Effector memory CD8-positive, alpha-beta T cell (primary cell): Measurements from ENCODE around the gene C16orf92.

Experiments used
- ATAC-seq: fragments of 150-1000 bp; cut with Tn5 transposase; replicated peaks from 2 replicates; pipeline ENCODE4 v1.10.0; 2021; ENCODE audit warnings: mild to moderate bottlenecking, moderate library complexity
- DNase-seq, 3 experiments: peaks; one replicate each; pipeline ENCODE4 v3.0.0; 2021
- H3K27ac Mint-ChIP-seq, 2 donors: one replicate each; pipeline ENCODE4 v1.8.0; 2022; ENCODE audit warnings: mild to moderate bottlenecking in 2 of 2, mixed read lengths in 2 of 2, moderate library complexity in 2 of 2
- H3K27me3 Mint-ChIP-seq, 2 donors: one replicate each; pipeline ENCODE4 v1.8.0; 2022; ENCODE audit warnings: mixed read lengths in 2 of 2
- H3K36me3 Mint-ChIP-seq: one replicate; pipeline ENCODE4 v1.8.0; 2022; ENCODE audit warnings: mild to moderate bottlenecking, moderate library complexity, mixed read lengths; ENCODE audit not compliant: insufficient read depth
- H3K4me1 Mint-ChIP-seq, 2 donors: one replicate each; pipeline ENCODE4 v1.8.0; 2022; ENCODE audit warnings: low read depth in 2 of 2, mixed read lengths in 2 of 2
- H3K4me3 Mint-ChIP-seq, 2 donors: one replicate each; pipeline ENCODE4 v1.8.0; 2022; ENCODE audit warnings: mild to moderate bottlenecking in 2 of 2, mixed read lengths in 2 of 2, moderate library complexity in 2 of 2
- H3K9me3 Mint-ChIP-seq, 2 donors: one replicate each; pipeline ENCODE4 v1.8.0; 2022; ENCODE audit warnings: mixed read lengths in 2 of 2

C16orf92 gene

DNA sequence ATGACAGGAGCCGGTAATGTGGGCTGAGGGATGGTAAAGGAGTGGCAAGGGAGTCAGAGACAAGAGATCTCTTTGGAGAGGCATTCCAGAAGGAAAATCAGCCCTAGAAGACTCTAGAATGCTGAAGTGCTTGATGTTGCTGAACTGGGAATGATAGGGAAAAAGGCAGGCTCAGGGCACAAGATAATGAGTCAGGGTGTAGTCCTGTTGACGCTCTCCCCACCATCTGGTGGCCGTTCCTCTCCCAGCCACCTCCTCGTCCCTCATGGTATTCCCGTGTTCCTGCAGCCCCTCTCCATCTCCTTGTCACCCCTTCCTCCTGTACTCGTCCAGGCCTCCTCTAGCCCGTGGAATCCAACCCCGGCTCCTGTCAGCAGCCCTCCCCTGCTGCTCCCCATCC is 31.5 kb downstream of the C16orf92 start:
- H3K27me3 Mint-ChIP-seq: no peaks in the 10 kb centered on the region
- peak overlapping the region; percentile 2 to 42 for H3K4me3 Mint-ChIP-seq
- H3K36me3 Mint-ChIP-seq: peaks cover 22% of the 10 kb centered on the region

DNA sequence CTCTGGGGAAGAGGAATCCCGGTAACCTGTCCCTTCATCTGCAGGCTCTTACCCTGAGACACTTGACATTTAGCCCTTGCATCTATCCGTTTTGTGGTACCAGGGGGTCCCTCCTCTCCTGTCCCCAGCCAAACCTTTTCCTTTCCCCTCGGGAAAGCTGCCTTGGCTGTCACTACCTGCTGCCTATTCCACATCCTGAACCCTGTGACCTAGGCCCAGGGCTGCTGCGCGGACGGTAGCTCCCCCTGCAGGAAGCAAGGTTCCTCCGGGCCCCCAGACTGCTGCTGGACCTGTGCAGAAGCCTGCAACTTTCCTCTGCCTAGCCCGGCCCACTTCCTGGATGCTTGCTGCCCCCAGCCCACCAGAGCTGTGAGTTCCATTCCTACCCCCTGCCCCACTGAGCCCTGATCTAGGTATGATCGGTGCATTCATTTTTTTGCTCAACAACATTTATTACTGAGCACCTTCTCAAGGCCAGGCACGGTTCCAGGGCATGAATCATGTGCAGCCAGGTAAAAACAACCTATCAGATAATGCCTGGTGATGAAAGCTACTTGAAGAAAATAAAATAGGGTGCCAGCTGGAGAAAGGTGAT is 32.1 kb downstream of the C16orf92 start:
- H3K9me3 Mint-ChIP-seq: no peaks in the 10 kb centered on the region
- peak in 1 of 3 experiments; percentile 35 for DNase-seq

More for the DNA sequence above, 31.5 kb downstream of the C16orf92 start:
- ATAC-seq (no peak), DNase-seq (no peak)
- Mint-ChIP-seq H3K9me3 (no peaks in the 10 kb centered on the region), H3K27ac (peak overlapping the region in 1 of 2 donors; percentile 79), H3K4me1 (peaks cover 11 to 14% of the 10 kb centered on the region in 2 donors)

DNA sequence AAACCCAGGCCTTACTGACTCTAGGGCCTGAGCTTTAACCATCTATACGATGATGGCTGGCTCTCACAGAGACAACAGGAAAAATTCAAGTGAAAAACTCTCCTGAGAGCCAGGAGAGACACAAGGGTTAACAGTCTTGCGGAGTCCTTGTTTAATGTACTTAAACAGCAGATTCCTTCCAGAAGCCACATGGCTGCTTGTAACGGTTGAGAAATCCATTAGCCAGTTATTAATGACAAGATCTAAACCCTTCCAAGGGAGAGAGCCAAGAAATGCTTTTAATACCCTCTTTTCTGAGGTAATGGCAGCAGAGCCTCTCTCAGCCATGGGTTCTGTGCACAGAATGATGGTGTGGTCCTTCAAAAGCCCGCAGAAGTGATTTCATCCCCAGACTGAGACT is 37.3 kb downstream of the C16orf92 start:
- Mint-ChIP-seq H3K4me3 (no peak overlapping the region), H3K27ac (peak overlapping the region in 1 of 2 donors; percentile 32), H3K36me3 (peaks cover 15% of the 10 kb centered on the region), H3K4me1 (peaks cover 10% of the 10 kb centered on the region in 2 donors), H3K27me3 (no peaks in the 10 kb centered on the region), H3K9me3 (no peaks in the 10 kb centered on the region)
- no peak for DNase-seq
- ATAC-seq: no peak

More for the DNA sequence above, 32.1 kb downstream of the C16orf92 start:
- Mint-ChIP-seq H3K4me3 (peak overlapping the region; percentile 2 to 42), H3K4me1 (peaks cover 11 to 14% of the 10 kb centered on the region in 2 donors), H3K36me3 (peaks cover 22% of the 10 kb centered on the region), H3K27me3 (no peaks in the 10 kb centered on the region), H3K27ac (peak overlapping the region in 1 of 2 donors; percentile 79)
- peak; percentile 61 for ATAC-seq

DNA sequence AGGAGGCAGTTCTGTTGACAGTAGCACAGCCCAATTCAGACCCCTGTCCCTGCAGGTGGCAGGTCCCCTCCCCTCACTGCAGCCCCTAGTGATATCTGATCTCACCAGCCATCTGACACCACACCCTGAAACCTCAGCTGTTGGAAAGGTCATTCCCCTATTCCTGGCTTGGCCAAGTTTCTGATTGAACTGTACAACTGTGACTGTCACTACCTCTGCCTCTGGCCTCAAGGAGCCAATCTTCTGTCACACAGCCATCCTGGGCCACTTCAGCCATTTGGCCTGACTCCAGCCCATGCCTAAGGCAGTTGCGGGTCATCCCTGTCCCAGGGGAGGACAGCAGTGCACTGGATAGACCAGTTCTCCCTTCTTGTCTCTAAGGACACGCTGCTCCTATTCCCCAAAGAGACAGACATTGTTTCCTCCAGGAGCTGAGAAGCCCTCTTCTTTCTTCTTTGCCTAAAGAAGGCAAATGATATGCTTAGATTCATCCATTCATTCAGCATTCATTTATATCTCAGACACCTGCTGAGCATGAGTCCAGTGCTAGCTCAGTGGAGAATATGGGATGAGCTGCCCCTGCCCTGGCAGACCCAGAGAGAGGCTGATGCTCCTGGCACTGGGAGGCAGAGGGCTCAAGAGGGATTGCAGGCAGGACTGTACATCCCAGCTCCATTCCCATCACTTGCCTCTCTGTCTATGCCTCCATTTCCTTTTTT is 38.0 kb downstream of the C16orf92 start:
- Mint-ChIP-seq H3K36me3 (peaks cover 21% of the 10 kb centered on the region), H3K27ac (peak overlapping the region in 1 of 2 donors; percentile 32), H3K9me3 (no peaks in the 10 kb centered on the region), H3K4me1 (peaks cover 10 to 11% of the 10 kb centered on the region in 2 donors), H3K27me3 (no peaks in the 10 kb centered on the region), H3K4me3 (no peak overlapping the region)
- ATAC-seq: no peak
- no peak for DNase-seq

DNA sequence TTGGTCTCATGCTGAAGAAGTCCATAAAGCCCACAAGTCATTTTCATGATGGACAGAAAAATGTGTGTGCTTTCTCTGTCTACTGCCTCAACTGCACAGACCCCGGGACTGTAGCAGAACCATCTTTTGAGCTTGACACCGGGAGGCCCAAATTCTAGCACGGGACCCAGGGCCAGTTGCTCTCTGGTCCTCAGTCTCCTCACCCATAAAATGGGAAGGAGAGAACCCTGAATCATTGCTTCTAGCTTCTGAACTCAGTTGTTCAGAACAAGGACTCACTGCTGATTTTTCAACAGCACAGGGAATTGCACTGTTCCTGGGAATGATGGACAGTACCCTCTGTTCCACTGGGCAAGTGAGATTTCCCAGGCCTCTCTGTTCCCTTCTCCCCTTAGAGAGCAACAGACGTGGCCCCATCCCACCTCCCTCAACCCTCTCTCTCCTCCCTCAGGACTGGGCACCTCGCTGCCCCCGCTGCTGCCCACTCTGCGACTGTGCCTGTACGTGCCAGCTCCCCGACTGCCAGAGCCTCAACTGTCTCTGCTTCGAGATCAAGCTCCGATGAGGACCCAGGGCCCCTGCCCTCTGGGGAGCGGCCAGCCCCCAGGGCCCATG is 40.4 kb downstream of the C16orf92 start:
- Mint-ChIP-seq H3K9me3 (no peaks in the 10 kb centered on the region), H3K36me3 (peaks cover 43% of the 10 kb centered on the region), H3K4me3 (peak overlapping the region; percentile 94 to 96), H3K27me3 (no peaks in the 10 kb centered on the region), H3K4me1 (peaks cover 24 to 25% of the 10 kb centered on the region in 2 donors), H3K27ac (peak overlapping the region; percentile 95 to 97)
- ATAC-seq: no peak
- DNase-seq: no peak

DNA sequence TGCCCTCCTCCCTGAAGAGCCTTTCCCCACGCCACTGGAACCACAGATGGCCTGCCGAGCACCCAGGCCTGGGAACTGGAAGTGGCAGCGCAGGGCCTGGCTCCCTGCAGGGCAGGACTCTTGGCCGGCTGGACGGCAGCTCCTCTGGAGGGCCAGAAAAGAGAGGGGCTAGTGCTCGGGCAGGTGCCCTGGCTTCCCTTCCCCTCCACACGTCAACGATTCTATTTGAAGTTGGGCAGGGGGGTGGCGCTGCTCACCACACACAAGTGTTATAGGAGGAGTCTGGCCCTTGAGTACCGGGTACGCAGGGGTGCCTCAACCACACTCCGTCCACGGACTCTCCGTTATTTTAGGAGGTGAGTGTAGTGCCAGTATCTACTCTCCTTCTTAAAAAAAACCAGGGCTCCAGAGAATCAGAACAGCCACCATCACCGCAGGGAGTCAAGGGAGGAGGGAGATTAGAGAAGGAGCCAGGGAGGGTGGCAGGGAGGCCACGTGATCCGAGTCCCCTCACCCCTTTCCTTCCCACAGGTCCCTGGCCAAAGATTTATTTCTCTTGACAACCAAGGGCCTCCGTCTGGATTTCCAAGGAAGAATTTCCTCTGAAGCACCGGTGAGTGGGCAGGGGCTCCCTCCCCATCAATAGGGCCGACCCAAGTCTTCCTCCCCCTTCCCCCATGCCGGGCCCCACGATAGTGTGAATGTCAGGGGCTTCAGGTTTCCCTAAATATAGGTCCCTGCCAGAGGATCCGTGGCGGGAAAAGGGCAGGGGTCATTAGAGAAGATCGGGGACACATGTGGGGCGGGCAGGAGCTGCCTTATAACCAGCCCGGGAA is 41.1 kb downstream of the C16orf92 start:
- H3K36me3 Mint-ChIP-seq: peaks cover 51% of the 10 kb centered on the region
- no peaks in the 10 kb centered on the region for H3K9me3 Mint-ChIP-seq
- peak overlapping the region; percentile 94 to 96 for H3K4me3 Mint-ChIP-seq
- H3K4me1 Mint-ChIP-seq: peaks cover 29 to 30% of the 10 kb centered on the region in 2 donors
- H3K27ac Mint-ChIP-seq: peak overlapping the region; percentile 95 to 97
- no peaks in the 10 kb centered on the region for H3K27me3 Mint-ChIP-seq
- DNase-seq (peak; percentile 40 to 52 (median 44)), ATAC-seq (peak; percentile 6)

DNA sequence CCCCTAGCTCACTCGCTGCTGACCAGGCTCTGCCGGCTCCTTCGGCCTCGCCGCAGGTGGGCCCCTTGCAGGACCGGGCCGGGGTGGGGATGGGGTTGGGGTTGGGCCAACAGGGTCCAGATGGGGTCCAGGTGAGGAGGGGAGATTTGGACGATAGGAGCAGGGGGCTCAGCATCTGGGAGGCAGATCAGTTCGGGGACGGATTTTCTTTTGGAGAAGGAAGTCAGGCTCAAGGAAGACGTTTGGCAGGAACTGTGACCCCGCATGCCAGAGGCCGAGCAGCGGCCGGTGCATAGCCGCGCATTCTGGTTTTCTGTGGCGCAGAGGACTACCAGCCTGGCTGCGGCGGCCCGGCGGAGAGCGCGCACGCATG is 41.7 kb downstream of the C16orf92 start:
- DNase-seq: no peak
- Mint-ChIP-seq H3K4me3 (peak overlapping the region; percentile 94 to 96), H3K36me3 (peaks cover 57% of the 10 kb centered on the region), H3K4me1 (peaks cover 33% of the 10 kb centered on the region in 2 donors), H3K27ac (peak overlapping the region; percentile 95 to 97), H3K9me3 (no peaks in the 10 kb centered on the region), H3K27me3 (no peaks in the 10 kb centered on the region)
- ATAC-seq: no peak

DNA sequence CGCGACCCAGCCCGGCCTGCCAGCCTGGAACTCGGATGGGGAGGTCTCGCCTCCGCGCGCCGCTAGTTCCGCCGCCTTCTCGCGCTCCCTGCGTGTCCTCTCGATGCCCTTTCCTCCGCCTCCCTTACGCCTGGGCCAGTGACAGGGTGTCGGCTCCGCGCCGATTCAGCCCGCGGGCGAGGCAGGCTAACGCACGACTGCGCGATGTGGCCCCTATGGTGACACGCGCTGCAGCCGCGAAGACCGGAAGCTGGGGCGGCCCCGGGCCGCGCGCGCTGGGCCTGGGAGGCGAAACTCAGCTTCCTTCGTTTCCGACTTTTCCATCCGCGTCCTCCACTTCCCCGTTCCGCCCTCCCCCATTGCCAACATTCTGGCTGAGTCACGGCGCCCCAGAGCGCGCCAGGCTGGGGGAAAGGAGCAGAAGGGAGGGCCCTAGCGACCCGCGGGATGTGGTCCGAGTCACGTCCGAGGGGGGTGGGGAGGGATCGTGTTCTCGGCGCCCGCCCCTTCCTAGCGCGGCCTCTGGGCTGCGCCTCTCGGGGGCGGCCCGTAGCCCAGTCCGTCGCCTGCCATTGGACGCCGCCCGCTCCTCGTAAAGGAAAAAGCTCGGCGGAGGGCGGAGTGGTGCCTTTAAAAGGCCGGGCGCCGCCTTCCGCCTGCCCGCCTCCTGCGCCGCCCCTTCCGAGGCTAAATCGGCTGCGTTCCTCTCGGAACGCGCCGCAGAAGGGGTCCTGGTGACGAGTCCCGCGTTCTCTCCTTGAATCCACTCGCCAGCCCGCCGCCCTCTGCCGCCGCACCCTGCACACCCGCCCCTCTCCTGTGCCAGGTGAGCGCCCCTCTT is 42.3 kb downstream of the C16orf92 start, which contains the start of gene ALDOA:
Gene ALDOA (plus strand): TSS at position 659 of the 841 bp plus-strand sequence. CDS start 1,138 bp downstream, outside the sequence.
- peak; percentile 90 to 93 (median 91) for DNase-seq
- H3K36me3 Mint-ChIP-seq: peaks cover 63% of the 10 kb centered on the region
- H3K4me3 Mint-ChIP-seq: peak within 1 kb of the TSS; percentile 94 to 96

DNA sequence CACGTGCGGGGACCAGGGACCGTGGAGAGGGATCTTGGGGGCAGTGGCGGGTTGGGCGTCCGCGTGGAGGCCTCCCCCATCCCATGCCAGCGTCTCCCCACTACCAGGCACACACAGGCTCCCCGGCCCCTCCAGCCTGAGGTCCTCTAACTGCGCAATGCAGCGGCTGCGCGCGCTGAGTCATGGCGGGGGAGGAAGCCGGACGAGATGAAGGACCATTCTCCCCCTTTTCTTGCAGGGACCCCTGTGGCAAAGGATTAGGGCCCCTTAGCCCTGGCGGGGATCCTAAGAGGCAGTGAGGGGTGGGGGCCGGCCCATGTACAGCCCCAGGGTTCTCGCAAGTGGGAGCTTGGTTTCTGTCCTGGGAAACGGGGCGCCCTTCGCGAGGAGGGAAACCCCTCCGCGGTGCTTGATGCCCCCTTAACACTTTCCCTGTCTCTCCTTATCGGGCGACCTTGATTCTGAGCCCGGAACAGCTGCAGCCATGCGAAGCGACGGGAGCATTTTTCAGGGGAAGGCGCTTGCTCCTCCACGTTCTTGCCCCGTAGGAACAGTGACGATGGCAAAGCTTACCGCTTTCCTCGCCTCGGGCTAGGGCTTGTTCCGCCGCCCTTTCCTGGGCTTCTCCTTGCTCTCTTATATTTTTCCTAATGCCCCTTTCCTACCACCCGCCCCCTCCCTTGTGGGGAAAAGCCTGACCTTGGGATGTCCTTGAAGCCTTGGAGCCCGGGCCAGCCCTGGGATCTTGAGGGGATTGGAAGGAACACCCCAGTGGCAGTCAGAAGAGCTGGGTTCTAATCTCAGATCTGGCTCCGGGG is 43.2 kb downstream of the C16orf92 start:
- DNase-seq: no peak

More for the DNA sequence above, 42.3 kb downstream of the C16orf92 start, which contains the start of gene ALDOA:
- Mint-ChIP-seq H3K4me1 (peaks cover 36 to 38% of the 10 kb centered on the region in 2 donors), H3K9me3 (no peaks in the 10 kb centered on the region), H3K27ac (peak within 1 kb of the TSS; percentile 95 to 97), H3K27me3 (no peaks in the 10 kb centered on the region)
- ATAC-seq: peak; percentile 81

DNA sequence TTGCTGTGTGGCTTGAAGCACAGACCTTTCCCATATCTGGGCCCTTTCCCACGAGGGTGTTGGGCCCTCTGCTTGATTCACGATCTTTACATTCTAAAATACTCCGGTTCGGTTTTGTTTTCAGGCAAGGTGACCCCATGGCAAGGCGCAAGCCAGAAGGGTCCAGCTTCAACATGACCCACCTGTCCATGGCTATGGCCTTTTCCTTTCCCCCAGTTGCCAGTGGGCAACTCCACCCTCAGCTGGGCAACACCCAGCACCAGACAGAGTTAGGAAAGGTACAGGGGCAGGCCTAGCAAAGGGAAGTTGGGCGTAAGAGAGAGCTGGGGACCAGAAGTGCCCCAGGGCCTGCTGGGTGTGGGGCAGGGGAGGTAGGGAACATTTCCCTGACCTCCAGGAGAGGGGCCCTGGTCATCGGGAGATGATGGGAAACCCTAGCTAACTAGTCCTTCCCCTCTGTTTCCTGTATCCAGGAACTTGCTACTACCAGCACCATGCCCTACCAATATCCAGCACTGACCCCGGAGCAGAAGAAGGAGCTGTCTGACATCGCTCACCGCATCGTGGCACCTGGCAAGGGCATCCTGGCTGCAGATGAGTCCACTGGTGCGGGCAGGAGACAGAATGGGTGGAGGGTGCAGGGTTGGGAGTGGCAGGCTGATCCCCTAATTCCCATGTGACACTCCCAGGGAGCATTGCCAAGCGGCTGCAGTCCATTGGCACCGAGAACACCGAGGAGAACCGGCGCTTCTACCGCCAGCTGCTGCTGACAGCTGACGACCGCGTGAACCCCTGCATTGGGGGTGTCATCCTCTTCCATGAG is 44.0 kb downstream of the C16orf92 start:
- peaks cover 77% of the 10 kb centered on the region for H3K36me3 Mint-ChIP-seq
- peak overlapping the region; percentile 95 to 97 for H3K27ac Mint-ChIP-seq
- ATAC-seq (no peak), DNase-seq (no peak)
- H3K4me3 Mint-ChIP-seq: peak overlapping the region; percentile 94 to 96
- H3K9me3 Mint-ChIP-seq: no peaks in the 10 kb centered on the region
- H3K27me3 Mint-ChIP-seq: no peaks in the 10 kb centered on the region
- H3K4me1 Mint-ChIP-seq: peaks cover 36 to 41% of the 10 kb centered on the region in 2 donors

More for the DNA sequence above, 43.2 kb downstream of the C16orf92 start:
- Mint-ChIP-seq H3K4me3 (peak overlapping the region; percentile 94 to 96), H3K36me3 (peaks cover 68% of the 10 kb centered on the region), H3K9me3 (no peaks in the 10 kb centered on the region), H3K27me3 (no peaks in the 10 kb centered on the region), H3K27ac (peak overlapping the region; percentile 95 to 97), H3K4me1 (peaks cover 36 to 41% of the 10 kb centered on the region in 2 donors)
- ATAC-seq: no peak

DNA sequence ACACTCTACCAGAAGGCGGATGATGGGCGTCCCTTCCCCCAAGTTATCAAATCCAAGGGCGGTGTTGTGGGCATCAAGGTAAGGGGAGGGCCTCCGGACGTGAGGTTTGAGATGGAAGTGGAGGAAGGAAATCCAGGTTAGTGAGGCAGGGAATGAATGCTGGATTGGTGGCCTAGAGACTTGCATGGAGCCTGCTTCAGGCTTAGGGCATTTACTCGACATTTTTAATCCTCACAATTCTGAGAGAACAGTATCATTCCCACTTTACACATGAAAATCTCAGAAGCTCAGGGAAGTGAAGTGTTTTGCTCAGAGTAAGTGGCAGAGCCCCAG is 44.6 kb downstream of the C16orf92 start:
- Mint-ChIP-seq H3K4me1 (peaks cover 36 to 44% of the 10 kb centered on the region in 2 donors), H3K36me3 (peaks cover 81% of the 10 kb centered on the region), H3K9me3 (no peaks in the 10 kb centered on the region), H3K4me3 (peak overlapping the region; percentile 94 to 96), H3K27me3 (no peaks in the 10 kb centered on the region), H3K27ac (peak overlapping the region in 1 of 2 donors; percentile 95)
- ATAC-seq (no peak), DNase-seq (no peak)
